ENCODE data around the gene ATF6.

The ATF6 gene

DNA sequence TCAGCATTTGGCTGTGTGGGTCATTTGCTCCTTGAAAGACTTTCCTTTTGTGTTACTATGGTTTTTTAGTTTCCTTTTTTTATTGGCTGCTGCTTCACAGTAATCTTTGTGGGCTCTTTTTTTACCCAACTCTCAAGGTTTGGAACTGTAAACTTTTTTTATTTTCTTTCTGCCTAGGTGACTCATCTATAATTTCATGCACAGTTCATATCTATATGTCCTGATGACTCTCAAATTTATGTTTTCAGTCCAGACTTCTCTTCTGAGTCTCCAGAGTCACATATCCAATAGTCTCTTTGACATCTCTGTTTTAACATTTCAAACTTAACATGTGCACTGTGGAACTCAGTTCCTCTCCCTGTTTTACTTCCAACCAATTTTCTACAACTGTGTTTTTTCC, 83.4 kb downstream of the ATF6 start:
- H3K4me3 ChIP-seq (ENCODE audit: low read depth, low read length): no peak overlapping the region
- TF ChIP-seq, protein P1, sequence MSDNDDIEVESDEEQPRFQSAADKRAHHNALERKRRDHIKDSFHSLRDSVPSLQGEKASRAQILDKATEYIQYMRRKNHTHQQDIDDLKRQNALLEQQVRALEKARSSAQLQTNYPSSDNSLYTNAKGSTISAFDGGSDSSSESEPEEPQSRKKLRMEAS (IDR thresholded peaks at IDR 0.05; ENCODE audit: low read depth, low read length): no peak
- TF ChIP-seq MYC (IDR thresholded peaks at IDR 0.05; ENCODE audit: low read depth, low read length): no peak
- TF ChIP-seq POLR2A (IDR thresholded peaks at IDR 0.05; ENCODE audit: extremely low read depth, insufficient read length): no peak
- TF ChIP-seq, protein P2, sequence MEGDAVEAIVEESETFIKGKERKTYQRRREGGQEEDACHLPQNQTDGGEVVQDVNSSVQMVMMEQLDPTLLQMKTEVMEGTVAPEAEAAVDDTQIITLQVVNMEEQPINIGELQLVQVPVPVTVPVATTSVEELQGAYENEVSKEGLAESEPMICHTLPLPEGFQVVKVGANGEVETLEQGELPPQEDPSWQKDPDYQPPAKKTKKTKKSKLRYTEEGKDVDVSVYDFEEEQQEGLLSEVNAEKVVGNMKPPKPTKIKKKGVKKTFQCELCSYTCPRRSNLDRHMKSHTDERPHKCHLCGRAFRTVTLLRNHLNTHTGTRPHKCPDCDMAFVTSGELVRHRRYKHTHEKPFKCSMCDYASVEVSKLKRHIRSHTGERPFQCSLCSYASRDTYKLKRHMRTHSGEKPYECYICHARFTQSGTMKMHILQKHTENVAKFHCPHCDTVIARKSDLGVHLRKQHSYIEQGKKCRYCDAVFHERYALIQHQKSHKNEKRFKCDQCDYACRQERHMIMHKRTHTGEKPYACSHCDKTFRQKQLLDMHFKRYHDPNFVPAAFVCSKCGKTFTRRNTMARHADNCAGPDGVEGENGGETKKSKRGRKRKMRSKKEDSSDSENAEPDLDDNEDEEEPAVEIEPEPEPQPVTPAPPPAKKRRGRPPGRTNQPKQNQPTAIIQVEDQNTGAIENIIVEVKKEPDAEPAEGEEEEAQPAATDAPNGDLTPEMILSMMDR (IDR thresholded peaks at IDR 0.05; ENCODE audit: low read depth, low read length): no peak
- no peak for DNase-seq (ENCODE audit: low read depth)

DNA sequence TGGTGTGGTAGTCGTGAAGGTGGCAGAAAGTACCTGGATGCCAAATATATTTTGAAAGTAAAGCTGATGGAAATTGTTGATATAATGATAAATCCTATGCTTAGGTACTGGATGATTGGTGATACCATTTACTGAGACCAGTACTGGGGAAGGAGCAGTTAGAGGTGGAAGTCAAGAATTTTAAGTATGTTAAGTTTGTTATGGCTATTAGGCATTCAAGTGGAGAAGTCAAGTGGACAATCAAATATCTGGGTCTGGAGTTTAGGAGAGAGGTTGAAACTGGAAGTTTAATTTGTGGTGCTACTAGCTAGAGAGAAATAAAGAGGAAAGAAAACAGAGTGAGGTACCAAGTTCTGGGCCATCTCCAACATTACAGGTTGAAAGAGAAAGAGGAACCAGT, 89.1 kb downstream of the ATF6 start:
- H3K4me3 ChIP-seq (ENCODE audit: low read depth, low read length): no peak overlapping the region
- TF ChIP-seq, protein P2 (IDR thresholded peaks at IDR 0.05; ENCODE audit: low read depth, low read length): no peak
- TF ChIP-seq POLR2A (IDR thresholded peaks at IDR 0.05; ENCODE audit: extremely low read depth, insufficient read length) (no peak), MYC (IDR thresholded peaks at IDR 0.05; ENCODE audit: low read depth, low read length) (no peak)
- TF ChIP-seq, protein P1 (IDR thresholded peaks at IDR 0.05; ENCODE audit: low read depth, low read length): no peak
- DNase-seq (ENCODE audit: low read depth): no peak

- DNase-seq (ENCODE audit: low read depth): no peak
- no peak overlapping the region for H3K4me3 ChIP-seq (ENCODE audit: low read depth, low read length)
- TF ChIP-seq POLR2A (IDR thresholded peaks at IDR 0.05; ENCODE audit: extremely low read depth, insufficient read length) (no peak), MYC (IDR thresholded peaks at IDR 0.05; ENCODE audit: low read depth, low read length) (no peak)
- TF ChIP-seq, protein P2 (IDR thresholded peaks at IDR 0.05; ENCODE audit: low read depth, low read length): no peak
- TF ChIP-seq, protein P1 (IDR thresholded peaks at IDR 0.05; ENCODE audit: low read depth, low read length): no peak
These were observed 92.2 kb downstream of the ATF6 start for GRCh38 chr1:161858271-161858670.

DNA sequence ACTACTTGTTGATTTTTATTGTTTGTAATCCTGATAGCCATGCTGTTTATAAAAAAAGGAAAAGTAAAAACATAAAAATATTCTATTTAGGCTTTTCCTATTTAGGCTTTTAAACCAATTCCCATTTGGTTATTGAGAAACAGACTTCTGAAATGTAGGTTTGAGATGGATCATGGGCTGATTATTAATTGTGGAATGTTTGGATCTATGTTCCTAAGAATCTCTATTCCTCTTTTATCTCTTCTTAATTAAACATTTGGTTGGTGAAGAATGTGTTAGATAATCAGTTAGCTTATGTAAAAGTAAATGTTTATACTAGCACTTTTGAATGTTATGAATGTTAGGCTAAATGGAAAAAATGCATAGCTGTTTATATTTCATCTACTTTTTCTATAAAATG, 97.4 kb downstream of the ATF6 start:
- no peak for DNase-seq (ENCODE audit: low read depth)
- TF ChIP-seq, protein P2 (IDR thresholded peaks at IDR 0.05; ENCODE audit: low read depth, low read length): no peak
- TF ChIP-seq POLR2A (IDR thresholded peaks at IDR 0.05; ENCODE audit: extremely low read depth, insufficient read length): no peak
- TF ChIP-seq, protein P1 (IDR thresholded peaks at IDR 0.05; ENCODE audit: low read depth, low read length): no peak
- no peak for TF ChIP-seq MYC (IDR thresholded peaks at IDR 0.05; ENCODE audit: low read depth, low read length)
- H3K4me3 ChIP-seq (ENCODE audit: low read depth, low read length): no peak overlapping the region

- TF ChIP-seq POLR2A (IDR thresholded peaks at IDR 0.05; ENCODE audit: extremely low read depth, insufficient read length) (no peak), MYC (IDR thresholded peaks at IDR 0.05; ENCODE audit: low read depth, low read length) (no peak)
- TF ChIP-seq, protein P2 (IDR thresholded peaks at IDR 0.05; ENCODE audit: low read depth, low read length): no peak
- TF ChIP-seq, protein P1 (IDR thresholded peaks at IDR 0.05; ENCODE audit: low read depth, low read length): no peak
- no peak overlapping the region for H3K4me3 ChIP-seq (ENCODE audit: low read depth, low read length)
- DNase-seq (ENCODE audit: low read depth): peak; percentile 4
These were observed 98.5 kb downstream of the ATF6 start for GRCh38 chr1:161864577-161864976.

DNA sequence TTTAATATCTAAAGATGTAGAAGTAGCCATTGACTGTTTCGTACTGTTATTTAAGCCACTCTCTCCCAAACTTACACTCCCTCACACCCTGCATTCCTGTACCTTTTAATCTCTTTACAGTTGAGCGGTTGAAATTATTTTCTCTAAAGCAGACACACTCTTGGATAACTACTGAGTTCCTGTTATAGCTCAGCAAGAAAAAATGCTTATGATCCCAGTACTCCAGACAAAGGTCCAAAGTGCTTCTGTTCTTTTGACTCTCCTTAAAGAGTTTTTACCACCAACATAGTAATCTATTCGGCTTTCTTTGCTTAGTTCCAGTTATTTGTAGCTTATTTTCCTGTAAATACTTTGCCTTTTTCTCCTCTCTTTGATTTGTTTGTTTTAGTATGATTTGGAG, 100.1 kb downstream of the ATF6 start:
- TF ChIP-seq, protein P1 (IDR thresholded peaks at IDR 0.05; ENCODE audit: low read depth, low read length): no peak
- TF ChIP-seq MYC (IDR thresholded peaks at IDR 0.05; ENCODE audit: low read depth, low read length): no peak
- TF ChIP-seq, protein P2 (IDR thresholded peaks at IDR 0.05; ENCODE audit: low read depth, low read length): no peak
- no peak for TF ChIP-seq POLR2A (IDR thresholded peaks at IDR 0.05; ENCODE audit: extremely low read depth, insufficient read length)
- no peak for DNase-seq (ENCODE audit: low read depth)
- H3K4me3 ChIP-seq (ENCODE audit: low read depth, low read length): no peak overlapping the region

Data from NB4 (cell line).